HG03066 (cell line): ENCODE data around the gene DPP8.
"Not testable (repeated sequence)": the region's sequence is repeated elsewhere in the genome, so short reads cannot be mapped to it uniquely, and the experiment has no call there.

Experiments
- ATAC-seq: cut with Tn5 transposase; IDR thresholded peaks from one replicate; pipeline ENCODE4 v1.9.1; 2021; ENCODE audit warnings: low read depth; ENCODE audit not compliant: unreplicated experiment

DPP8 gene

DNA sequence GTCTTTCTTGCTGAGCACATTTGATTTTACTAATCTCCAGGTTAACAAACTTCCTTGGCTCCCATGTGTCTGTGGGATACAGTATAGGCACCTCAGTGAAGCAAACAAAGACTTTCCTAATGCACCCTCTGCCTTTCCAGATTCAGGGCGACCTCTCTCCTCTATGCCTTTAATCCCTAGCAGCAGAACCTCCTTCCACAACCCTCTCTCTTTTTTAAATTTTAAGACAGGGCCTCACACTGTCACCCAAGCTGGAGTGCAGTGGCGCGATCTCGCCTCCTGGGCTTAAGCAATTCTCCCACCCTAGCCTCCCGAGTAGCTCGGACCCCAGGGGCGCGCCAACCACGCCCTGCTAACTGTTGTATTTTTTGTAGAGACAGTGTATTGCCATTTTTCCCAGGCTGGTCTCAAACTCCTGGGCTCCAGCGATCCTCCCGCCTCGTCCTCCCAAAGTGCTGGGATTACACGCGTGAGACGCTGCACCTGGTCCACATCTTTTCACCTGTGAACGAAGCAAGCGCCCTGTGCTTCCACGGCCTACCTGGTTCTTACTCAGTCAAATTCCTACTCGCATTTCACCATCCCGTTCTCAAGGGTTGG, 11.1 kb upstream of the DPP8 start:
- no peak for ATAC-seq

DNA sequence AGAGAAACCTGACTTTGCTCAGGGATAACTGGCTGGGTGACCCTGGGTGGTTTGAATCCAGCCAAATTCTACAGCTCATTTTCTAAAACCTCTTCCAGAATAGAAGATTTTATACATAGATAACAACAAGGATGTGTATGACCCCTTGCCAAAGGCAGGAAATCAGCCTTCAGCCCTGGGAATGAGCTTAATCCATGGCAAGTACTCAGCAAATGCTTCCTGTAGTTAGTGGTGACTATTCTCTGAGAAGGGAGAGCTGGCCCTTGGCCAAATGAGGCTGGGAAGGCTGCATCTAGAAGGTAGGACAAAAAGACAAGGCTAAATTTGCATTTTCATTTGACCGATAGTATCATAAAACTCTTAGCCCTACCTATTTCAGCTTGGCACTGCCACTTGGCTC, 8.1 kb upstream of the DPP8 start:
- no peak for ATAC-seq

DNA sequence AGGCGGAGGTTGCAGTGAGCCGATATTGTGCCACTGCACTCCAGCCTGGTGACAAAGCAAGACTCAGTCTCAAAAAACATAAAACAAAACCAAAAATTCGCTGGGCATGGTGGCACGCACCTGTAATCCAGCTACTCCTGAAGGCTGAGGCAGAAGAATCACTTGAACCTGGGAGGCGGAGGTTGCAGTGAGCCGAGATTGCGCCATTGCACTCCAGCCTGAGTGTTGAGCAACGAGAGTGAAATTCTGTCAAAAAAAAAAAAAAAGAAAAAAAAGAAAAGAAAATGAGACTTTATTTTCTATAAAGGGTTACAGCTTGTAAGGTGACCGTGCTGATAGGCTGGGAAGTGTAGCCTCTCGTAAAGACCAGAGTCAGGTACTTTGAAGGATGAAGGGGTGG, 6.7 kb upstream of the DPP8 start:
- no peak for ATAC-seq

GRCh38 chr15:65521350-65521749, 3.9 kb upstream of the DPP8 start:
- no peak for ATAC-seq

GRCh38 chr15:65518633-65519285, 1.3 kb upstream of the DPP8 start:
- no peak for ATAC-seq

DNA sequence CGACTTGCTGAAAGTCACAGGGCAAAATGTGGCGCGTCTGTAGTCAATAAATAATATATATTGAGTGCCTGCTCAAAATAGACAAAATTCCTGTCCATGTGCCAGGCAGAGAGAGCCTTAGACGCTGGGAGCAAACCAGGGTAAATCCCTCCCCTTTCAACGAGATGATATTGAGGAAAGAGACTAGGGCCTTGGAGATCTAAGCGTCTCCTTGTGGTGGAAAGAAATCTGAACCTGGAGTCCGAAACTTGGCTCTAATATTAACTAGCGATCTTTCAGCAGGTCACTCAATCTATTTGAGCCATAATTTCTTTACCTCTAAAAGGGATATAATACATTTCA, 348 bp upstream of the DPP8 start:
- ATAC-seq = no peak

GRCh38 chr15:65512807-65513416, 4.6 kb downstream of the DPP8 start:
- ATAC-seq = no peak

- no peak for ATAC-seq
Measured at GRCh38 chr15:65512189-65512588, 5.3 kb downstream of the DPP8 start.

DNA sequence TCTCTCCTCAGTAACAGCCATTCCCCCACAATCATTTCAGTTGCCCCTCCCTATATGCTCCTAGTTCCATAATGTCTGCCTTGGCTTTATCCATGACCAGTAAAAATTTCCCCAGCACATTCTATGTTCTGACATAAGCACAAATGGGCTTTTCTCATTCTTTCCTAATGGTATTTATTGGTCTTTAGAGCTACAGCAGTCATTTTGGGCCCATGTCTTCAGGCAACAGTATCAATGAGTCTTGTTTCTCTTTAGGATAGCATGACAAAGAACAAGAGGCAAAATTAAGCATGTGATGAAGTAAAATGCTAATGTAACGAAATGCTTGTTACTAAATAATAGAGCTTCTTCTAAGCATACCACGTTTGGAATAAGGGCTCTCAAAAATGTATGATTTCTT, 8.2 kb downstream of the DPP8 start:
- no peak for ATAC-seq

DNA sequence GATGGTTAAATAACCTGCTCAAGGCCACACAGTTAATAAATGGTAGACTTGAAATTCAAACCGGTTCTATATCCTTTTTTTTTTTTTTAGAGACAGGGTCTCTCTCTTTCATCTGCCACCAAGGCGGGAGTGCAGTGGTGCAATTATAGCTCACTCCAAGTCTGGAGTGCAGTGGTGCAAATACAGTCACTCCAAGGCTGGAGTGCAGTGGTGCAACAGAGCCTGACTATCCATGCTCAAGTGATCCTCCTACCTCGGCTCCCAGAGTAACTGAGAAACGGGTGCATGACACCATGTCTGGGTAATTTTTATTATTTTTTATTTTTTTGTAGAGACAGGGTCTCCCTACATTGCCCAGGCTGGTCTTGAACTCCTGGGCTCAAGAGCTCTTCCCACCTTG, 23.4 kb downstream of the DPP8 start:
- no peak for ATAC-seq

DNA sequence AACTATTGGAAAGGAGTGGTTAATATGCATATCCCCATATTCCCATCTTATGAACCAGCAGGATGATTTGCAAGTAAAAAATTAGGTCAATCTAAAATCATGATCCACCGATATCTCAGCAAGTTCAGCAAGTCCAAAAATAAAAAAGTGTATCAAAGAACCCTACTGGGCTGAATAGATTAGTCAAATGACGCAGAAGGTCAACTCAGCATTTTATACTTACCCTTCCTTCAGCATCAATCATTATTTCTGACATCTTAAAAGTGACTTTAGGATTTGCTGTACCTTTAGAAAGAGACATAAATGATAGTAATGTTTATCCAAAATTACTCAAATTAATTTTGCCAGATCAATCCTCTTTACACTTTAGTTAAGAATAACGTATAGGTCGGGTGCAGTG, 32.6 kb downstream of the DPP8 start:
- ATAC-seq = no peak

GRCh38 chr15:65476903-65477302, 40.6 kb downstream of the DPP8 start:
- no peak for ATAC-seq

DNA sequence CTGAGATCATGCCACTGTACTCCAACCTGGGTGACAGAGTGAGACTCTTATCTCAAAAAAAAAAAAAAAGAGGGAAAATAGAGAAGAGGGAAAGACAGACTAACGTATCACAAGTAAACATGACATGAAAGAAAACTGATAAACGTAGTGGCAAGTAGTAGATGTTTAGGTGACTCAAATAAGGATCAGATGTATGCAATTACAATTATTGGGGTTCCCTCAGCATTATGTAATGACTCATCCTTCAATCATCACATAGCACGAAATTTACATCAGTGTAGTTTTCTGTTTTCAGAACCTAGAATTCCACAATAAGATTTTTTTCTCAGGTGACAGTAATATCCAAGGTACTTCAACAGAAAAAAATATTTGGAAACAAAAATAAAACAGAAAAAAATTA, 46.6 kb downstream of the DPP8 start:
- ATAC-seq = no peak

- ATAC-seq = no peak
Measured at GRCh38 chr15:65468229-65468909, 49.1 kb downstream of the DPP8 start.

DNA sequence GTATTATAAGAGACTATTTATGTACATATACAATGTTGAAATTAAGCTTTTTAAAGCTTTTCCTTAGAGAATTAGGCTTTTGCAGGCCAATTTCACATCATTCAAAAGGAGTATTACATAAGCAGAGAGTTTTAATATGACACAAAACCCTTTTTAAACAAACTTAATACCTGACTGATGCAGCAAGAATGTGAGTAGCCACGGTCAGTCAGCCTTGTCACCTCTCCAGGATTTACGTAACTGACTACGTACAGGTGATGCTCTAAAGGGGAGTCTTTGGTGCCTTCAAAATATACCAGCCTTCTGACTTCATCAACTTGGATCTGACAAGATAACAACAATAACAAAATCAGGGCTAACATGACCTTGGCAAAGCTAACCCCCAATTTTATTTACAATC, 50.6 kb downstream of the DPP8 start:
- ATAC-seq = no peak

DNA sequence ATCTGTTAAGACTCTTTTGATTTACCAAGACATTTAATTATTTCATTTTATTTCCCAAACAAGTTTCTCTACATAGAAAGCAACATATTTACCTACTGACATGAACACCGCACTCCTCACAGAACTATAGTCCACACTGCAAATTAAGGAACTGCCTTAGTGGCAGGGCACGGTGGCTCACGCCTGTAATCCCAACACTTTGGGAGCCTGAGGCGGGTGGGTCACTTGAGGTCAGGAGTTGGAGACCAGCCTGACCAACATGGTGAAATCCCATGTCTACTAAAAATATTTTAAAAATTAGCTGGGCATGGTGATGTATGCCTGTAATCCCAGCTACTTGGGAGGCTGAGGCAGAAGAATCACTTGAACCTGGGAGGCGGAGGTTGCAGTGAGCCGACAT, 54.4 kb downstream of the DPP8 start:
- not testable (repeated sequence) for ATAC-seq

GRCh38 chr15:65460741-65461347, 56.6 kb downstream of the DPP8 start:
- ATAC-seq = no peak

DNA sequence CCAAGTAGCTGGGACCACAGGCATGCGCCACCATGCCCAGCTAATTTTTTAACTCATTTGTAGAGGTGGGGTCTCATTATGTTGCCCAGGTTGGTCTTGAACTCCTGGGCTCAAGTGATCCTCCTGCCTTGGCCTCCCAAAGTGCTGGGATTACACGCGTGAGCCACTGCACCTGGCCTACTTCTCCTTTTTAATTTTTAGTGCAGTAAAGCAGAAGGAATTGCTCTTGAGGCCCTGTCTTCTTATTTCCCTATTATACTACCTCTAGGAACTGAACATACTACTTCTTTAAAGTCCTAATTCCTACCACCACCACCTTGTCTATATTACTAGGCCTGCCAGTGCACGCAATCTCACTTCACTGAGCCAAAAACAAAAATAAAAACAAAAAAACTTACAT, 62.2 kb downstream of the DPP8 start:
- ATAC-seq = not testable (repeated sequence)

- ATAC-seq = no peak
Measured at GRCh38 chr15:65451989-65452388, 65.5 kb downstream of the DPP8 start.

DNA sequence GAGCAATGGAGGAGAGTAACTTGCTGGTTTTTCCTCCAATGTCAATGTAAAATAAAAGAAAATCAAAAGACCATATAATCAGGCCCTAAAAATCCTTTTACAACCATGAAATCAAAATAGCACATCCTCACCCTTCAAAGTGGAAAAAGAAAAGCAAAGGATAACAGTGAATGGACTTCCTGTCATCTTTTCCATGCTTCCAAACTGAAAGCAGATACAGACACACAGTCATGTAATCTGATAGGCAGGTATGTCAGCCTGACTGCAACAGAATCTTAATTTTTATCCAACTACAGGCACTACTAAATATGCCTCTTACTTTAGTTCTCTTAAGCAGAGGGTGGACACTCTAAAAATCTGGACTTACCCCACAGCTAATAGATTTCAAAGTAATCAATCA, 66.9 kb downstream of the DPP8 start:
- ATAC-seq = no peak

- no peak for ATAC-seq
Measured at GRCh38 chr15:65447145-65447544, 70.3 kb downstream of the DPP8 start.
